Aorta (tissue), 5 donors: Measurements from ENCODE around the gene CH25H. TPM values are rescaled to one million over a fixed set of nuclear protein-coding genes. Genes with fewer than 3 reads are reported as not detected.
"Not testable (repeated sequence)": the region's sequence is repeated elsewhere in the genome, so short reads cannot be mapped to it uniquely, and the experiment has no call there.

Source experiments
- ATAC-seq: fragments of 200-7000 bp; cut with Tn5 transposase; one replicate; pipeline ENCODE4 v1.9.1; 2022; ENCODE audit warnings: moderate library complexity; ENCODE audit not compliant: low FRiP score
- DNase-seq, 2 donors: peaks; one replicate each; pipeline ENCODE4 v3.0.0-alpha.2; 2020
- H3K27ac ChIP-seq, 2 donors: one replicate each; pipeline ENCODE4 v1.5.1; 2013; ENCODE audit warnings: low read length in 2 of 2, mild to moderate bottlenecking in 2 of 2, moderate library complexity in 2 of 2, control low read depth in 1 of 2, inconsistent platforms in 1 of 2, low read depth in 1 of 2
- H3K27me3 ChIP-seq, 2 donors: one replicate each; pipeline ENCODE4 v1.6.1; 2013; ENCODE audit warnings: control low read depth in 1 of 2, low read length in 1 of 2, mild to moderate bottlenecking in 1 of 2, moderate library complexity in 1 of 2; ENCODE audit not compliant: insufficient read depth in 2 of 2, control insufficient read depth in 1 of 2
- H3K36me3 ChIP-seq, 2 donors: one replicate each; pipeline ENCODE4 v1.6.1; 2013; ENCODE audit warnings: control low read depth in 1 of 2, low read length in 1 of 2, mild to moderate bottlenecking in 1 of 2; ENCODE audit not compliant: insufficient read depth in 2 of 2, control insufficient read depth in 1 of 2
- H3K4me1 ChIP-seq, 2 donors: one replicate each; pipeline ENCODE4 v1.6.1; 2013; ENCODE audit warnings: low read length in 2 of 2, control low read depth in 1 of 2, mild to moderate bottlenecking in 1 of 2, moderate library complexity in 1 of 2; ENCODE audit not compliant: insufficient read depth in 2 of 2, control insufficient read depth in 1 of 2
- H3K4me3 ChIP-seq, 2 donors: one replicate each; pipeline ENCODE4 v1.5.1; 2013; ENCODE audit warnings: low read length in 2 of 2, control low read depth in 1 of 2, mild to moderate bottlenecking in 1 of 2
- H3K9me3 ChIP-seq: one replicate; pipeline ENCODE4 v1.6.1; 2013; ENCODE audit warnings: mild to moderate bottlenecking, low read length; ENCODE audit not compliant: control insufficient read depth
- WGBS, 2 donors: extraction: QIAGEN DNeasy Blood & Tissue Kit; methylation state at CpG; one replicate each; pipeline ENCODE4 v1.1.7; 2013; 5-methylcytosine and 5-hydroxymethylcytosine counted together
- intact Hi-C, 2 donors: fragments of 100-400 bp; cut with DNase I; formaldehyde crosslinking; loops; one replicate each; pipeline versions ENCODE4 v1.14.2 to v1.15.0; 2022
- long read RNA-seq, 2 donors: library from polyadenylated mRNA; unstranded; transcript quantifications; one replicate each; pipeline ENCODE4 v2.0.0, GENCODE V29; 2020 to 2021
- polyA plus RNA-seq, 2 donors: library from polyadenylated mRNA; stranded (reverse); fragments of 200-250 nt; gene quantifications; one replicate each; pipeline ENCODE4 v1.2.3, GENCODE V29; 2013
- total RNA-seq, 2 donors: library from RNA; stranded (reverse); fragmentation: NEBNext Ultra II Directional; extraction: Animal tissue kit (Norgen Biotek cat#: 25700); gene quantifications; one replicate each; pipeline ENCODE4 v1.2.1, GENCODE V29; 2021
- donor health status: healthy with polysubstance abuse.
- donor health status: Bipolar disorder and iron deficiency.
- donor health status: DM: no; HTN: no; CAD: no.
- donor health status: DM: no; HTN: no; CAD: no.
- donor health status: DM: yes; HTN: yes; CAD: no.

The CH25H gene
- 1 to 10 TPM; 1.7 to 2.4 TPM for total RNA-seq
- polyA plus RNA-seq: 1 to 10 TPM in 1 of 2 donors, not detected in 1; 1.0 TPM
- long read RNA-seq, donor 1, transcript CH25H-201 (1 exons, 1,686 nt): major isoform, 10 of 10 reads
- long read RNA-seq, donor 1, partial matches to known transcripts: 0 of 10 reads
- long read RNA-seq, donor 1, other reads (novel, unspliced or antisense): 0 of 10 reads
- long read RNA-seq, donor 2, partial matches to known transcripts: 0 of 2 reads
- long read RNA-seq, donor 2, other reads (novel, unspliced or antisense): 0 of 2 reads

GRCh38 chr10:89207181-89207800 is at the start of gene CH25H:
CH25H (minus strand) TSS chr10:89207317; CDS start chr10:89207292, 25 bp downstream.
- intact Hi-C loops: loop anchor here in 1 of 2 donors (5.0 kb wide), 1 partner anchor 365 kb away; no protein-coding TSS in a partner anchor
- H3K27me3 ChIP-seq: peaks cover 0 to 2% of the 10 kb centered on the region in 2 donors
- WGBS, 2 donors: 1% methylated on average over 28 of the region's 28 CpGs

GRCh38 chr10:89256340-89256739 is 49.2 kb upstream of the CH25H start:
- no peaks in the 10 kb centered on the region for H3K36me3 ChIP-seq
- no peaks in the 10 kb centered on the region for H3K4me1 ChIP-seq
- ATAC-seq: no peak
- 79 to 82% methylated on average over 3 of the region's 3 CpGs for WGBS, 2 donors
- no peak overlapping the region for H3K4me3 ChIP-seq
- DNase-seq: no peak
- no peaks in the 10 kb centered on the region for H3K27me3 ChIP-seq
- H3K9me3 ChIP-seq: no peaks in the 10 kb centered on the region
- H3K27ac ChIP-seq: no peak overlapping the region
- intact Hi-C loops: loop anchor here in 1 of 2 donors (10.0 kb wide), 1 partner anchor 308 kb away; no protein-coding TSS in a partner anchor

More at GRCh38 chr10:89207181-89207800, at the start of gene CH25H:
- H3K4me3 ChIP-seq: peak within 1 kb of the TSS; percentile 15 to 31
- DNase-seq (peak; percentile 85 to 92), ATAC-seq (peak; percentile 86)
- H3K36me3 ChIP-seq: no peaks in the 10 kb centered on the region
- no peak within 1 kb of the TSS for H3K27ac ChIP-seq
- no peaks in the 10 kb centered on the region for H3K9me3 ChIP-seq
- H3K4me1 ChIP-seq: no peaks in the 10 kb centered on the region

GRCh38 chr10:89255793-89256192 is 48.7 kb upstream of the CH25H start:
- H3K4me3 ChIP-seq: no peak overlapping the region
- no peaks in the 10 kb centered on the region for H3K4me1 ChIP-seq
- intact Hi-C loops: loop anchor here in 1 of 2 donors (10.0 kb wide), 1 partner anchor 309 kb away; no protein-coding TSS in a partner anchor
- no peaks in the 10 kb centered on the region for H3K9me3 ChIP-seq
- DNase-seq: no peak
- no peaks in the 10 kb centered on the region for H3K36me3 ChIP-seq
- H3K27ac ChIP-seq: no peak overlapping the region
- H3K27me3 ChIP-seq: no peaks in the 10 kb centered on the region
- ATAC-seq: no peak

- not testable (repeated sequence) for DNase-seq, H3K4me3 ChIP-seq, H3K36me3 ChIP-seq, H3K4me1 ChIP-seq, H3K27me3 ChIP-seq, H3K27ac ChIP-seq, ATAC-seq, H3K9me3 ChIP-seq
- 79 to 92% methylated on average over 2 of the region's 2 CpGs for WGBS, 2 donors
- intact Hi-C loops: loop anchor here in 1 of 2 donors (10.0 kb wide), 1 partner anchor 310 kb away; no protein-coding TSS in a partner anchor
These were observed 48.0 kb upstream of the CH25H start for GRCh38 chr10:89255091-89255579.

- Histone ChIP-seq H3K9me3 (no peaks in the 10 kb centered on the region), H3K4me3 (no peak overlapping the region), H3K36me3 (no peaks in the 10 kb centered on the region), H3K4me1 (no peaks in the 10 kb centered on the region), H3K27ac (no peak overlapping the region), H3K27me3 (no peaks in the 10 kb centered on the region)
- DNase-seq (no peak), ATAC-seq (no peak)
- intact Hi-C loops: loop anchor here in 1 of 2 donors (10.0 kb wide), 1 partner anchor 313 kb away; no protein-coding TSS in a partner anchor
- 75 to 81% methylated on average over 2 of the region's 2 CpGs for WGBS, 2 donors
These were observed 45.1 kb upstream of the CH25H start for GRCh38 chr10:89252225-89252585.

- peak; percentile 98 for DNase-seq
- 0 to 1% methylated on average over 49 to 53 of the region's 53 CpGs for WGBS, 2 donors
- peak within 1 kb of the TSS; percentile 62 to 74 for H3K4me3 ChIP-seq
- H3K9me3 ChIP-seq: no peaks in the 10 kb centered on the region
- H3K36me3 ChIP-seq: no peaks in the 10 kb centered on the region
- H3K27me3 ChIP-seq: no peaks in the 10 kb centered on the region
- no peaks in the 10 kb centered on the region for H3K4me1 ChIP-seq
- peak within 1 kb of the TSS in 1 of 2 donors; percentile 71 for H3K27ac ChIP-seq
- intact Hi-C loops: loop anchor here in 1 of 2 donors (10.0 kb wide), 1 partner anchor 313 kb away; no protein-coding TSS in a partner anchor
- ATAC-seq: peak; percentile 99
These were observed 44.5 kb upstream of the CH25H start, which contains the start of gene LIPA for GRCh38 chr10:89251409-89252224. LIPA (minus strand) TSS chr10:89251775; CDS start chr10:89247648, 4,127 bp downstream.

GRCh38 chr10:89250865-89251408 is 43.8 kb upstream of the CH25H start:
- H3K27me3 ChIP-seq: no peaks in the 10 kb centered on the region
- no peaks in the 10 kb centered on the region for H3K36me3 ChIP-seq
- DNase-seq (no peak), ATAC-seq (no peak)
- H3K27ac ChIP-seq: no peak overlapping the region
- intact Hi-C loops: loop anchor here in 1 of 2 donors (10.0 kb wide), 1 partner anchor 314 kb away; no protein-coding TSS in a partner anchor
- WGBS, 2 donors: 8 to 11% methylated on average over 13 of the region's 13 CpGs
- no peaks in the 10 kb centered on the region for H3K4me1 ChIP-seq
- H3K9me3 ChIP-seq: no peaks in the 10 kb centered on the region
- peak overlapping the region; percentile 62 to 74 for H3K4me3 ChIP-seq

- Histone ChIP-seq H3K4me3 (no peak overlapping the region), H3K9me3 (no peaks in the 10 kb centered on the region), H3K36me3 (no peaks in the 10 kb centered on the region), H3K27me3 (no peaks in the 10 kb centered on the region), H3K4me1 (no peaks in the 10 kb centered on the region), H3K27ac (no peak overlapping the region)
- intact Hi-C loops: no loop called here
- ATAC-seq (no peak), DNase-seq (no peak)
- WGBS, 2 donors: 73 to 76% methylated on average over 3 of the region's 3 CpGs
These were observed 41.9 kb upstream of the CH25H start for GRCh38 chr10:89248990-89249389.
